Vagina (tissue), 2 donors: Measurements from ENCODE around the gene FGD2.

Experiments used
- POLR2AphosphoS5 ChIP-seq, 2 donors: sonication (generic); formaldehyde crosslinking; IDR thresholded peaks; one replicate each; pipeline ENCODE4 v1.9.0; 2017; ENCODE audit warnings: antibody characterized with exemption in 2 of 2, mild to moderate bottlenecking in 2 of 2, low read depth in 1 of 2; ENCODE audit not compliant: insufficient read depth in 1 of 2
- TF ChIP-seq, protein P1 (sequence below), 3 experiments: fragments of 450-650 bp in 2 of 3; fragments of 200-600 bp in 1 of 3; sonication (generic) in 1 of 3; IDR thresholded peaks; one replicate each; pipeline ENCODE4 v1.5.1; 2017 to 2019; ENCODE audit warnings: antibody characterized with exemption in 3 of 3, mild to moderate bottlenecking in 2 of 3, moderate library complexity in 2 of 3

DNA sequence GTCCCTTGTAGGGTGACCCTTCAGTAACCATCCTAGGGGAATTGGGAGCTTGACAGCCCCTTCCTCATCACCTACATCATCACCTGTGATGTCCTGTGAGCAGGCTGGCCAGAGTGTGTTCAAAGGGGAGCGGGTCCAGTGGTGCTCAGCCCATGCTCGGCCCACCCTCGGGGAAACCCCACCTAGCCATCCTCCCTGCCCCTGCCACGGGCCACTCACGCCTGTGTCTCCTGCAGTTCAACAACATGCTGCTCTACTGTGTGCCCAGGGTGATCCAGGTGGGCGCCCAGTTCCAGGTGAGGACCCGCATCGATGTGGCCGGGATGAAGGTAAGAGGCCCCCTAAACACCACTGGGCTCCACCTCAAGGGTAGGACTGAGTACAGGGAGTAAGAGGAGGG lies 10.1 kb downstream of the FGD2 start:
- TF ChIP-seq, protein P1, sequence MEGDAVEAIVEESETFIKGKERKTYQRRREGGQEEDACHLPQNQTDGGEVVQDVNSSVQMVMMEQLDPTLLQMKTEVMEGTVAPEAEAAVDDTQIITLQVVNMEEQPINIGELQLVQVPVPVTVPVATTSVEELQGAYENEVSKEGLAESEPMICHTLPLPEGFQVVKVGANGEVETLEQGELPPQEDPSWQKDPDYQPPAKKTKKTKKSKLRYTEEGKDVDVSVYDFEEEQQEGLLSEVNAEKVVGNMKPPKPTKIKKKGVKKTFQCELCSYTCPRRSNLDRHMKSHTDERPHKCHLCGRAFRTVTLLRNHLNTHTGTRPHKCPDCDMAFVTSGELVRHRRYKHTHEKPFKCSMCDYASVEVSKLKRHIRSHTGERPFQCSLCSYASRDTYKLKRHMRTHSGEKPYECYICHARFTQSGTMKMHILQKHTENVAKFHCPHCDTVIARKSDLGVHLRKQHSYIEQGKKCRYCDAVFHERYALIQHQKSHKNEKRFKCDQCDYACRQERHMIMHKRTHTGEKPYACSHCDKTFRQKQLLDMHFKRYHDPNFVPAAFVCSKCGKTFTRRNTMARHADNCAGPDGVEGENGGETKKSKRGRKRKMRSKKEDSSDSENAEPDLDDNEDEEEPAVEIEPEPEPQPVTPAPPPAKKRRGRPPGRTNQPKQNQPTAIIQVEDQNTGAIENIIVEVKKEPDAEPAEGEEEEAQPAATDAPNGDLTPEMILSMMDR (IDR thresholded peaks at IDR 0.05), result no peak
- TF ChIP-seq POLR2AphosphoS5 (IDR thresholded peaks at IDR 0.05; ENCODE audit: insufficient read depth in 1 of 2, low read depth in 1 of 2), result no peak
